Endothelial cell (in vitro differentiated cells): ENCODE data around the gene LY9. TPM values are rescaled to one million over a fixed set of nuclear protein-coding genes. Genes with fewer than 3 reads are reported as not detected.
"Not testable (repeated sequence)": the region's sequence is repeated elsewhere in the genome, so short reads cannot be mapped to it uniquely, and the experiment has no call there.

Experiments used
- DNase-seq: peaks from one replicate; pipeline ENCODE4 v3.0.0; 2021; ENCODE audit warnings: low spot score
- H3K27ac Mint-ChIP-seq: one replicate; pipeline ENCODE4 v1.8.0; 2021; ENCODE audit warnings: mixed read lengths, inconsistent platforms; ENCODE audit not compliant: unreplicated experiment
- H3K27me3 Mint-ChIP-seq: one replicate; pipeline ENCODE4 v1.8.0; 2021; ENCODE audit warnings: mild to moderate bottlenecking, moderate library complexity, mixed read lengths, inconsistent platforms; ENCODE audit not compliant: unreplicated experiment
- H3K36me3 Mint-ChIP-seq: one replicate; pipeline ENCODE4 v1.8.0; 2021; ENCODE audit warnings: mild to moderate bottlenecking, low read depth, mixed read lengths, inconsistent platforms; ENCODE audit not compliant: unreplicated experiment
- H3K4me1 Mint-ChIP-seq: one replicate; pipeline ENCODE4 v1.8.0; 2021; ENCODE audit warnings: mild to moderate bottlenecking, mixed read lengths, inconsistent platforms; ENCODE audit not compliant: unreplicated experiment
- H3K4me3 Mint-ChIP-seq: one replicate; pipeline ENCODE4 v1.8.0; 2021; ENCODE audit warnings: mild to moderate bottlenecking, mixed read lengths, inconsistent platforms; ENCODE audit not compliant: unreplicated experiment
- H3K9me3 Mint-ChIP-seq: one replicate; pipeline ENCODE4 v1.8.0; 2021; ENCODE audit warnings: mixed read lengths, inconsistent platforms; ENCODE audit not compliant: unreplicated experiment
- total RNA-seq: library from RNA; stranded (reverse); fragmentation: NEBNext Ultra II Directional; extraction: Animal tissue kit (Norgen Biotek cat#: 25700); gene quantifications from one replicate; pipeline ENCODE4 v1.2.1, GENCODE V29; 2021; ENCODE audit not compliant: unreplicated experiment
- TF ChIP-seq, protein P1 (sequence below): fragments of 200-600 bp; sonication (generic); IDR thresholded peaks from one replicate; pipeline ENCODE4 v1.5.0; 2021; ENCODE audit warnings: antibody characterized with exemption; ENCODE audit not compliant: unreplicated experiment

Gene LY9
- total RNA-seq, 1 donor from 2014 or later = not detected

DNA sequence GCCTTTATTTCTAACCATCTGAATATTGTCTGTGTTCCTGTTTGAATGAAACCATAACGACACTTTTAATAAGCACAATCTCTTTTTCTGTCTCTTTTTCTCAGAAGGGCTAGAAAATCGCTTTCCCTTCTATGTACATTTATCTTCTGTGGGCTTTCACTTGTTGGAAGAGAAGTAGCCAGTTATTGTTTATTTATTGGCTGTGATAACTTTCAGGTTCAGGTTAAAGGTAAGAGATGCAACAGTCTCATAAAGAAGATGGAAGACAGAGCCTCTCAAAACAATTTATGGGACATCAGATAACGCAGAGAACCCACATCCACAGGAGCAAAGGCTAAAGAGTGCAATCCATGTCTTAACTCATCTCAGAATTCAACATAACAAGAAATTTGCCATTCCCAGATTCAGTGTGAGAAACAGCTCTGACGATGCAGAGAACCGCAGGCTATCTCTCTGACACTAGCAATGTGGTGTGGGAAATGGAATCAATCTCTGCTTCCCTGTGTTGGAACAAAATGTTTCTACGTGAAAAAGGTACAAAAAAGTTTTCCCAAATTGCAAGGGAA lies 70.8 kb downstream of the LY9 start:
- H3K4me3 Mint-ChIP-seq = no peak overlapping the region
- no peaks in the 10 kb centered on the region for H3K36me3 Mint-ChIP-seq
- no peaks in the 10 kb centered on the region for H3K9me3 Mint-ChIP-seq
- no peak for DNase-seq
- TF ChIP-seq, protein P1, sequence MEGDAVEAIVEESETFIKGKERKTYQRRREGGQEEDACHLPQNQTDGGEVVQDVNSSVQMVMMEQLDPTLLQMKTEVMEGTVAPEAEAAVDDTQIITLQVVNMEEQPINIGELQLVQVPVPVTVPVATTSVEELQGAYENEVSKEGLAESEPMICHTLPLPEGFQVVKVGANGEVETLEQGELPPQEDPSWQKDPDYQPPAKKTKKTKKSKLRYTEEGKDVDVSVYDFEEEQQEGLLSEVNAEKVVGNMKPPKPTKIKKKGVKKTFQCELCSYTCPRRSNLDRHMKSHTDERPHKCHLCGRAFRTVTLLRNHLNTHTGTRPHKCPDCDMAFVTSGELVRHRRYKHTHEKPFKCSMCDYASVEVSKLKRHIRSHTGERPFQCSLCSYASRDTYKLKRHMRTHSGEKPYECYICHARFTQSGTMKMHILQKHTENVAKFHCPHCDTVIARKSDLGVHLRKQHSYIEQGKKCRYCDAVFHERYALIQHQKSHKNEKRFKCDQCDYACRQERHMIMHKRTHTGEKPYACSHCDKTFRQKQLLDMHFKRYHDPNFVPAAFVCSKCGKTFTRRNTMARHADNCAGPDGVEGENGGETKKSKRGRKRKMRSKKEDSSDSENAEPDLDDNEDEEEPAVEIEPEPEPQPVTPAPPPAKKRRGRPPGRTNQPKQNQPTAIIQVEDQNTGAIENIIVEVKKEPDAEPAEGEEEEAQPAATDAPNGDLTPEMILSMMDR = no peak
- H3K4me1 Mint-ChIP-seq = peaks cover 21% of the 10 kb centered on the region
- no peak overlapping the region for H3K27ac Mint-ChIP-seq
- no peaks in the 10 kb centered on the region for H3K27me3 Mint-ChIP-seq

DNA sequence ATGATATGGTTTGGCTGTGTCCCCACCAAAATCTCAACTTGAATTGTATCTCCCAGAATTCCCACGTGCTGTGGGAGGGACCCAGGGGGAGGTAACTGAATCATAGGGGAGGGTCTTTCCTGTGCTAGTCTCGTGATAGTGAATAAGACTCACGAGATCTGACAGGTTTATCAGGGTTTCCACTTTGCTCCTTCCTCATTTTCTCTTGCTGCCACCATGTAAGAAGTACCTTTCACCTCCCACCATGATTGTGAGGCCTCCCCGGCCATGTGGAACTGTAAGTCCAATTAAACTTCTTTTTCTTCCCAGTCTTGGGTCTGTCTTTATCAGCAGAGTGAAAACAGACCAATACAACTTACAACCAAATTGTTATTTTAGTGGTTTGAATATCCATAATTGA lies 71.7 kb downstream of the LY9 start:
- not testable (repeated sequence) for DNase-seq, H3K9me3 Mint-ChIP-seq, H3K27ac Mint-ChIP-seq, H3K27me3 Mint-ChIP-seq, H3K36me3 Mint-ChIP-seq, H3K4me3 Mint-ChIP-seq
- H3K4me1 Mint-ChIP-seq = peaks cover 16% of the 10 kb centered on the region

DNA sequence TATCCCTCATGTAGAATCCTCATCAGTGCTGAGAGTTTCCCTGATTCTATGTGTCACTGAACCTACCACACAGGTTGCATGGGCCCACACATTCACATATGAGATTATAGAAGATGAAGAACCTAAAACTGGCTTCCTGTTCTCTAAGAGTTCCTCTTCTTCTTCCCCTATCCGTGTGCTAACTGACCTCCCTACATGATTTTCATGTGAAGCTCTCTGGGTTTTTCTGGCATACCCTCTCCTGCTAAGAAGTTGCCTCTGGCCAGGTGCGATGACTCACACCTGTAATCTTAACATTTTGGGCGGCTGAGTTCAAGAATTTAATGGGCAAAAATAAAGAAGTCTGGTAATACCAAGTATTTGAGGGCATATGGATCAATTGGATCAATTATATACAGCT lies 72.2 kb downstream of the LY9 start:
- DNase-seq = no peak
- Mint-ChIP-seq H3K9me3 (no peaks in the 10 kb centered on the region), H3K36me3 (no peaks in the 10 kb centered on the region), H3K27me3 (no peaks in the 10 kb centered on the region), H3K4me3 (no peak overlapping the region), H3K27ac (no peak overlapping the region), H3K4me1 (peaks cover 11% of the 10 kb centered on the region)
- TF ChIP-seq, protein P1 = no peak

DNA sequence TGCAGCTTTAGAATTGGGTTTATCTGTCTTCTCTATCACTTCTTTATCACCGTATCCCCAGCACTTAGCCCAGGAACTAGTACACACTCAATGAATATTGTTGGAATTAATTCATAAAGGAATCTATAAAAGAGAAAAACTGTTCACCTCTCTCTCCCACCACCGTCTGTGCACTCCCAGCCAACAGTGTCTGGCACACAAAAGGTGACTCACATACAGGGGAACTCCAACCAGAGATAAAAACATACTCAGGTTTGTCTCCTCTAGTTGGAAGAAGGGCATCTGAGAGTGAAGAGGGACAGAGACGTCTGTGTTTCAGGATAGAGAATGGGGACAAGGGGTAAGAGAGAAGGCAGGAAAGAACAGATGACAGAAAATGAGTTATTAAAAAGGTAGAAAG lies 79.0 kb downstream of the LY9 start:
- Mint-ChIP-seq H3K4me1 (peaks cover 17% of the 10 kb centered on the region), H3K4me3 (no peak overlapping the region), H3K27ac (peak overlapping the region; percentile 7), H3K9me3 (no peaks in the 10 kb centered on the region), H3K27me3 (peaks cover 11% of the 10 kb centered on the region), H3K36me3 (no peaks in the 10 kb centered on the region)
- TF ChIP-seq, protein P1 = no peak
- no peak for DNase-seq

DNA sequence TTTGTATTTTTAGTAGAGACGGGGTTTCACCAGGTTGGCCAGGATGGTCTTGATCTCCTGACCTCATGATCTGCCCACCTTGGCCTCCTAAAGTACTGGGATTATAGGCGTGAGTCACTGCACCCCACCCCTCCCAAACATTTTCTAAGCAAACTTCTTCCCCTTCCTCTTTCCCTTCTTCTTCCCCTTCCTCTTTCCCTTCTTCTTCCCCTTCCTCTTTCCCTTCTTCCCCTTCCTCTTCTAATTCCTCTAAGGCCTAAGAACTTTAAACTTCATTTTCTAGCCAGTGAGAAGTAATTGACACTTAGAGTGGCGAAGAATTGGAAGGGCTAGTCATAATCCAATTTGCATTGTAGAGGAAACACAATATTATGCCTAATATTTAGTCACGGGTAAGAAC lies 79.6 kb downstream of the LY9 start:
- not testable (repeated sequence) for H3K36me3 Mint-ChIP-seq, H3K9me3 Mint-ChIP-seq, H3K4me3 Mint-ChIP-seq, DNase-seq
- Mint-ChIP-seq H3K4me1 (peaks cover 17% of the 10 kb centered on the region), H3K27me3 (peaks cover 16% of the 10 kb centered on the region), H3K27ac (peak overlapping the region; percentile 18)

DNA sequence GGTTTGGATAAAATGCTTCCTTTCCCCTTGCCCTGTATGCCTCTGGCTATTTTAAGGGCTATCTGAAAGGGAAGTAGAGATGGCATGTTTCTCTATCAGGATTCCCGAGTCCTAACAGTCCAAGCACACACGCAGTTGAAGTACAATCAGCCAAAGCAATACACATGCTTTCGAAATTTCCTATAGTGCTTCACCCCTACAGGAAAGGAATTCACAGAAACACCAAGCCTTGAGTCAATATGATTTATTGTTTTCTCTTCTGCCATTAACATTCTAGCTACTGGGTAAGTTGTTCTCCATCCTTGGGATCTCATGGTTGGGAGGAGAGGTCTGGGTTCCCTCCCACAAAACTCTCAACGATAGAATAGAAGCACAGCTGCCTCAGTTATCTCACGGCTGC lies 80.3 kb downstream of the LY9 start:
- peaks cover 17% of the 10 kb centered on the region for H3K27me3 Mint-ChIP-seq
- no peaks in the 10 kb centered on the region for H3K9me3 Mint-ChIP-seq
- H3K4me3 Mint-ChIP-seq = peak overlapping the region; percentile 15
- peaks cover 17% of the 10 kb centered on the region for H3K4me1 Mint-ChIP-seq
- TF ChIP-seq, protein P1 = no peak
- DNase-seq = no peak
- peak overlapping the region; percentile 30 for H3K27ac Mint-ChIP-seq
- H3K36me3 Mint-ChIP-seq = no peaks in the 10 kb centered on the region
